ENCODE data around the gene TMEM91.

TMEM91 gene

GRCh38 chr19:41424335-41425173 lies 48.2 kb downstream of the TMEM91 start:
- Histone ChIP-seq H3K27ac (ENCODE audit: low read depth, low read length, poor library complexity, severe bottlenecking) (no peak overlapping the region), H4K20me1 (ENCODE audit: insufficient read depth, low read length) (no peaks in the 10 kb centered on the region), H3K9ac (ENCODE audit: low read length) (no peak overlapping the region), H3K4me1 (ENCODE audit: insufficient read depth, low read length, severe bottlenecking) (no peaks in the 10 kb centered on the region), H2AFZ (ENCODE audit: low read length) (no peak overlapping the region), H3K79me2 (ENCODE audit: insufficient read depth, low read length) (no peaks in the 10 kb centered on the region), H3F3A (ENCODE audit: insufficient read depth, low read length) (no peaks in the 10 kb centered on the region), H3K27me3 (ENCODE audit: insufficient read depth, low read length) (no peaks in the 10 kb centered on the region), H3K4me2 (ENCODE audit: low read length) (no peak overlapping the region), H3K4me3 (ENCODE audit: low read depth, low read length, poor library complexity, severe bottlenecking) (no peak overlapping the region), H3K9me2 (ENCODE audit: low read depth, low read length) (no peaks in the 10 kb centered on the region), H3K9me3 (ENCODE audit: low read length) (no peaks in the 10 kb centered on the region), H3K36me3 (ENCODE audit: insufficient read depth, low read length) (peaks cover 53% of the 10 kb centered on the region)
- TF ChIP-seq CTCF (IDR thresholded peaks at IDR 0.05; ENCODE audit: low read length), result no peak
- no peak for TF ChIP-seq EZH2 (IDR thresholded peaks at IDR 0.05; ENCODE audit: borderline replicate concordance, low read length)

- Histone ChIP-seq H3K36me3 (ENCODE audit: insufficient read depth, low read length) (peaks cover 47% of the 10 kb centered on the region), H3K27ac (ENCODE audit: low read depth, low read length, poor library complexity, severe bottlenecking) (no peak overlapping the region), H3F3A (ENCODE audit: insufficient read depth, low read length) (no peaks in the 10 kb centered on the region), H2AFZ (ENCODE audit: low read length) (no peak overlapping the region), H3K9me2 (ENCODE audit: low read depth, low read length) (no peaks in the 10 kb centered on the region), H3K4me3 (ENCODE audit: low read depth, low read length, poor library complexity, severe bottlenecking) (no peak overlapping the region), H3K27me3 (ENCODE audit: insufficient read depth, low read length) (no peaks in the 10 kb centered on the region), H3K9ac (ENCODE audit: low read length) (no peak overlapping the region), H3K79me2 (ENCODE audit: insufficient read depth, low read length) (no peaks in the 10 kb centered on the region), H3K9me3 (ENCODE audit: low read length) (no peaks in the 10 kb centered on the region), H3K4me1 (ENCODE audit: insufficient read depth, low read length, severe bottlenecking) (no peaks in the 10 kb centered on the region), H4K20me1 (ENCODE audit: insufficient read depth, low read length) (no peaks in the 10 kb centered on the region), H3K4me2 (ENCODE audit: low read length) (no peak overlapping the region)
- TF ChIP-seq EZH2 (IDR thresholded peaks at IDR 0.05; ENCODE audit: borderline replicate concordance, low read length) (no peak), CTCF (IDR thresholded peaks at IDR 0.05; ENCODE audit: low read length) (no peak)
Measured at GRCh38 chr19:41425174-41426115, 49.1 kb downstream of the TMEM91 start.

- Histone ChIP-seq H3K27ac (ENCODE audit: low read depth, low read length, poor library complexity, severe bottlenecking) (no peak overlapping the region), H3K9me3 (ENCODE audit: low read length) (no peaks in the 10 kb centered on the region), H3K27me3 (ENCODE audit: insufficient read depth, low read length) (no peaks in the 10 kb centered on the region), H3K9ac (ENCODE audit: low read length) (no peak overlapping the region), H3K79me2 (ENCODE audit: insufficient read depth, low read length) (no peaks in the 10 kb centered on the region), H3K4me1 (ENCODE audit: insufficient read depth, low read length, severe bottlenecking) (no peaks in the 10 kb centered on the region), H4K20me1 (ENCODE audit: insufficient read depth, low read length) (no peaks in the 10 kb centered on the region), H3F3A (ENCODE audit: insufficient read depth, low read length) (no peaks in the 10 kb centered on the region), H3K4me3 (ENCODE audit: low read depth, low read length, poor library complexity, severe bottlenecking) (no peak overlapping the region), H2AFZ (ENCODE audit: low read length) (no peak overlapping the region), H3K36me3 (ENCODE audit: insufficient read depth, low read length) (peaks cover 50% of the 10 kb centered on the region), H3K9me2 (ENCODE audit: low read depth, low read length) (no peaks in the 10 kb centered on the region), H3K4me2 (ENCODE audit: low read length) (no peak overlapping the region)
- no peak for TF ChIP-seq EZH2 (IDR thresholded peaks at IDR 0.05; ENCODE audit: borderline replicate concordance, low read length)
- TF ChIP-seq CTCF (IDR thresholded peaks at IDR 0.05; ENCODE audit: low read length), result no peak
Measured at GRCh38 chr19:41426116-41426841, 49.9 kb downstream of the TMEM91 start.

Data from OCI-LY1 (cell line).